Measurements from ENCODE around the gene NTN5. TPM values are rescaled to one million over a fixed set of nuclear protein-coding genes. Genes with fewer than 3 reads are reported as not detected.

Gene NTN5
- total and polyA plus RNA-seq, 4 donors: 0.10 to 2.3 (median 0.90) TPM

- DNase-seq (ENCODE audit: low read depth in 4 of 6, low spot score in 6 of 6): no peak
- Histone ChIP-seq H3K4me1 (ENCODE audit: control insufficient read depth, insufficient read depth, low read length) (peaks cover 61% of the 10 kb centered on the region), H3K4me3 (ENCODE audit: low read depth, low read length) (peak overlapping the region; percentile 67), H3K27me3 (ENCODE audit: control insufficient read depth, insufficient read depth, low read length) (no peaks in the 10 kb centered on the region), H3K9me3 (ENCODE audit: control insufficient read depth, insufficient read depth, low read length) (peaks cover 1% of the 10 kb centered on the region), H3K27ac (ENCODE audit: low read depth, low read length) (peak overlapping the region; percentile 92), H3K36me3 (ENCODE audit: control insufficient read depth, insufficient read depth, low read length) (no peaks in the 10 kb centered on the region)
- WGBS (ENCODE audit: insufficient coverage): 92% methylated on average over 13 of the region's 19 CpGs
Observed at GRCh38 chr19:48715681-48716171, 42.9 kb upstream of the NTN5 start.

DNA sequence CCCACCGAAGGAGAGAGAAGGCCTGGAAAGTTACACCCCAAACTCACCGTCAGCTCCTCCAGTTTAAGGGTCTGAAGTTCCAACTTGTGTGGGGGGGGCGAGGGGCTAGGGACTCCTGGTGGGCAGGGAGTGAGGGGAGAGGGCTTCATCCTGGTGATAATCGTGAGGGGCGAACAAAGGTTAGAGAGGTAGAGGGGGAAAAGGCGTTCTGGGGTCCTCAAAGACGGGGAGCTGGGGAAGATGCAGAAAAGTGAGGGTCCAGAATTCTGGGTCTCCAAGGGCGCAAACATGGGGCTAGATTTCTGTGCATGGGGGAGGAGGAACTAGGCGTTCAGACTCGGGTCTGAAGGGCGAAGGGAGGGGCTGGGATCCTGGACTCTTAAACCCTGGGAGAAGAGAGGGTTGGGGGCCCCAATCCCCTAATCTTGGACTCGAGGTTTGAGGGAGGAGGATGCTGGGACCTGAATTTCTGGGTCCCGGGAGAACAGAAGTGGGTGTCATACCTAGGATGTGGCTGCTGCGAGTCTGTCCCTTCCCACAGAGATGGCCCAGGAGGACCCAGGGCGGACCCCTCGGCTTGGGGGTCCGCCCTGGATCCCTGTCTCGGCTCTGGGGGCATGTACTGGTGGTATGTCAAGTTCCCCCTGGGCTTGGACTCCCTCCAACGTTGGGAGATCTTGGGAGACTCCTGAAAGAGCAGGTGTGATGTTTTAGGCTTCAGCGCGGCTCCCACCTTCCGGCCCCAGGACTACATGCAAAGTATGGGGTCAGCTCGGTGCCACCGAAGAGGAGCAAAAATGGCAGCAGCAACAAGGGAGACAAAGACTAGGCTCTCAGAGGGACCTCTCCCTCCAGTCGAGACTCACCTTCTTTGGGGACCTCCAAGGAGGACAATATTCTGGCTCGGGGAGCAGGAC is 42.2 kb upstream of the NTN5 start:
- no peak for DNase-seq (ENCODE audit: low read depth in 4 of 6, low spot score in 6 of 6)
- H3K4me1 ChIP-seq (ENCODE audit: control insufficient read depth, insufficient read depth, low read length): peaks cover 55% of the 10 kb centered on the region

GRCh38 chr19:48713864-48714755 is 41.3 kb upstream of the NTN5 start:
- H3K4me1 ChIP-seq (ENCODE audit: control insufficient read depth, insufficient read depth, low read length): peaks cover 46% of the 10 kb centered on the region

More for the DNA sequence above, 42.2 kb upstream of the NTN5 start:
- H3K9me3 ChIP-seq (ENCODE audit: control insufficient read depth, insufficient read depth, low read length): peaks cover 1% of the 10 kb centered on the region
- H3K27me3 ChIP-seq (ENCODE audit: control insufficient read depth, insufficient read depth, low read length): no peaks in the 10 kb centered on the region
- peak overlapping the region; percentile 67 for H3K4me3 ChIP-seq (ENCODE audit: low read depth, low read length)
- 78% methylated on average over 18 of the region's 26 CpGs for WGBS (ENCODE audit: insufficient coverage)
- no peaks in the 10 kb centered on the region for H3K36me3 ChIP-seq (ENCODE audit: control insufficient read depth, insufficient read depth, low read length)
- H3K27ac ChIP-seq (ENCODE audit: low read depth, low read length): peak overlapping the region; percentile 92

DNA sequence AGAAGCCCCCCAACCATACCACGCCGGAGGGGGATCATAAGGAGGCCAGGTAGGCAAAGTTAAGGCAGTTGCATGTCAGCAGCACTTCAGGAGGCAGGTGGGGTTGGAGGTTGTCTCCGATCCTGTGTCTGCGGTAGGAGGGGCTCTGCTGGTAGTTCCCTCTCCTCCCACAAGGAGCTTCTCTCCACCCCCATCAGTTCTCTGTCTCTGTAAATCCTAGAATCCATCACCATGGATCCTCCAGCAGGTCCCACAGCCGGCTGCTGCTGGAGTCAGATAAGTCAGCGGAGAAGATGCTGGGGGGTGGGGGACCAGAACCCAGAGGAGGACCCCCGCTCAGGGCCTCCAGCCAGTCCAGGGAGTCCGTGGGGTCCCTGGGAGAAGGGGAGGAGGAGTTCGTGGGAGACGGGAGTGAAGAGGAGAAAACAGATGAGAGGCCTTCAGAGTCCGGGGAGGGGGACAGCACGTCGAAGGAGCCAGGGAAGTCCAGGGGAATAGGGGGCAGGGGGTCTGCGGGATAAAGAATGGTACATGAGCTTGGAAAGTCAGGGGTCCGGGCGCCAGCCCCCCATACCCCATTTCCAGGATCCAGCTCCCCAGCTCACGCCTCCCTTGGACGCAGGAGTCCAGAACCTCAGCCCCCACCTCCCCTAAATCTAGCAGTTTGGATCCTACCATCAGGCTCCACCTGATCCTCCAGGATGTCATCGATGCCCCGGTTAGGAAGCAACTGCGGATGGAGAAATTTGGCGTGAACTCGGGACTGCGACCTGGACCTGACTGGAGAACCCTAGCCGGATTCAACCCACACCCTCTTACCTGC is 40.4 kb upstream of the NTN5 start:
- 7% methylated on average over 17 of the region's 25 CpGs for WGBS (ENCODE audit: insufficient coverage)
- Histone ChIP-seq H3K27ac (ENCODE audit: low read depth, low read length) (peak overlapping the region; percentile 77), H3K4me3 (ENCODE audit: low read depth, low read length) (peak overlapping the region; percentile 86), H3K27me3 (ENCODE audit: control insufficient read depth, insufficient read depth, low read length) (no peaks in the 10 kb centered on the region), H3K9me3 (ENCODE audit: control insufficient read depth, insufficient read depth, low read length) (peaks cover 1% of the 10 kb centered on the region), H3K36me3 (ENCODE audit: control insufficient read depth, insufficient read depth, low read length) (no peaks in the 10 kb centered on the region), H3K4me1 (ENCODE audit: control insufficient read depth, insufficient read depth, low read length) (peaks cover 42% of the 10 kb centered on the region)
- DNase-seq (ENCODE audit: low read depth in 4 of 6, low spot score in 6 of 6): peak in 2 of 6 donors; percentile 31 to 38

More at GRCh38 chr19:48713864-48714755, 41.3 kb upstream of the NTN5 start:
- H3K36me3 ChIP-seq (ENCODE audit: control insufficient read depth, insufficient read depth, low read length): no peaks in the 10 kb centered on the region
- peak; percentile 93 to 100 (median 99) for DNase-seq (ENCODE audit: low read depth in 4 of 6, low spot score in 6 of 6)
- no peaks in the 10 kb centered on the region for H3K27me3 ChIP-seq (ENCODE audit: control insufficient read depth, insufficient read depth, low read length)
- H3K4me3 ChIP-seq (ENCODE audit: low read depth, low read length): peak overlapping the region; percentile 86
- H3K27ac ChIP-seq (ENCODE audit: low read depth, low read length): peak overlapping the region; percentile 92
- WGBS (ENCODE audit: insufficient coverage): under 1% methylated on average over 64 of the region's 67 CpGs
- peaks cover 1% of the 10 kb centered on the region for H3K9me3 ChIP-seq (ENCODE audit: control insufficient read depth, insufficient read depth, low read length)

GRCh38 chr19:48711106-48711662 is 38.4 kb upstream of the NTN5 start:
- no peak overlapping the region for H3K4me3 ChIP-seq (ENCODE audit: low read depth, low read length)
- no peaks in the 10 kb centered on the region for H3K36me3 ChIP-seq (ENCODE audit: control insufficient read depth, insufficient read depth, low read length)
- H3K27me3 ChIP-seq (ENCODE audit: control insufficient read depth, insufficient read depth, low read length): no peaks in the 10 kb centered on the region
- H3K9me3 ChIP-seq (ENCODE audit: control insufficient read depth, insufficient read depth, low read length): peaks cover 1% of the 10 kb centered on the region
- DNase-seq (ENCODE audit: low read depth in 4 of 6, low spot score in 6 of 6): no peak
- 82% methylated on average over 3 of the region's 4 CpGs for WGBS (ENCODE audit: insufficient coverage)
- peaks cover 31% of the 10 kb centered on the region for H3K4me1 ChIP-seq (ENCODE audit: control insufficient read depth, insufficient read depth, low read length)
- no peak overlapping the region for H3K27ac ChIP-seq (ENCODE audit: low read depth, low read length)

- H3K27me3 ChIP-seq (ENCODE audit: control insufficient read depth, insufficient read depth, low read length): no peaks in the 10 kb centered on the region
- 34% methylated on average over 9 of the region's 11 CpGs for WGBS (ENCODE audit: insufficient coverage)
- peaks cover 1% of the 10 kb centered on the region for H3K9me3 ChIP-seq (ENCODE audit: control insufficient read depth, insufficient read depth, low read length)
- H3K4me3 ChIP-seq (ENCODE audit: low read depth, low read length): no peak overlapping the region
- DNase-seq (ENCODE audit: low read depth in 4 of 6, low spot score in 6 of 6): no peak
- H3K4me1 ChIP-seq (ENCODE audit: control insufficient read depth, insufficient read depth, low read length): peaks cover 9% of the 10 kb centered on the region
- no peak overlapping the region for H3K27ac ChIP-seq (ENCODE audit: low read depth, low read length)
- H3K36me3 ChIP-seq (ENCODE audit: control insufficient read depth, insufficient read depth, low read length): peaks cover 6% of the 10 kb centered on the region
Observed at GRCh38 chr19:48708471-48708870, 35.7 kb upstream of the NTN5 start.

- peak in 1 of 6 donors; percentile 19 for DNase-seq (ENCODE audit: low read depth in 4 of 6, low spot score in 6 of 6)
- no CpG with 5 or more reads among the region's 2 CpGs for WGBS (ENCODE audit: insufficient coverage)
- no peaks in the 10 kb centered on the region for H3K9me3 ChIP-seq (ENCODE audit: control insufficient read depth, insufficient read depth, low read length)
- H3K27me3 ChIP-seq (ENCODE audit: control insufficient read depth, insufficient read depth, low read length): no peaks in the 10 kb centered on the region
- no peaks in the 10 kb centered on the region for H3K4me1 ChIP-seq (ENCODE audit: control insufficient read depth, insufficient read depth, low read length)
- no peak overlapping the region for H3K4me3 ChIP-seq (ENCODE audit: low read depth, low read length)
- H3K27ac ChIP-seq (ENCODE audit: low read depth, low read length): no peak overlapping the region
- H3K36me3 ChIP-seq (ENCODE audit: control insufficient read depth, insufficient read depth, low read length): peaks cover 21% of the 10 kb centered on the region
Observed at GRCh38 chr19:48705431-48705830, 32.6 kb upstream of the NTN5 start.

GRCh38 chr19:48703316-48703715 is 30.5 kb upstream of the NTN5 start:
- Histone ChIP-seq H3K4me1 (ENCODE audit: control insufficient read depth, insufficient read depth, low read length) (no peaks in the 10 kb centered on the region), H3K27me3 (ENCODE audit: control insufficient read depth, insufficient read depth, low read length) (peaks cover under 1% of the 10 kb centered on the region), H3K4me3 (ENCODE audit: low read depth, low read length) (no peak overlapping the region), H3K9me3 (ENCODE audit: control insufficient read depth, insufficient read depth, low read length) (no peaks in the 10 kb centered on the region), H3K36me3 (ENCODE audit: control insufficient read depth, insufficient read depth, low read length) (peaks cover 21% of the 10 kb centered on the region), H3K27ac (ENCODE audit: low read depth, low read length) (no peak overlapping the region)
- DNase-seq (ENCODE audit: low read depth in 4 of 6, low spot score in 6 of 6): no peak
- 96% methylated on average over 21 of the region's 23 CpGs for WGBS (ENCODE audit: insufficient coverage)
